Breast epithelium (tissue), 3 donors: ENCODE results near the gene SCUBE2.

Experiments used
- POLR2A ChIP-seq: fragments of 450-650 bp; IDR thresholded peaks from one replicate; pipeline ENCODE4 v1.6.1; 2016; ENCODE audit warnings: antibody characterized with exemption, mild to moderate bottlenecking, moderate library complexity
- TF ChIP-seq, protein P1 (sequence below), 3 donors: fragments of 450-650 bp; IDR thresholded peaks; one replicate each; pipeline ENCODE4 v1.5.1; 2016 to 2017; ENCODE audit warnings: antibody characterized with exemption in 3 of 3, mild to moderate bottlenecking in 3 of 3, moderate library complexity in 3 of 3

- no peak for TF ChIP-seq POLR2A
- TF ChIP-seq, protein P1, sequence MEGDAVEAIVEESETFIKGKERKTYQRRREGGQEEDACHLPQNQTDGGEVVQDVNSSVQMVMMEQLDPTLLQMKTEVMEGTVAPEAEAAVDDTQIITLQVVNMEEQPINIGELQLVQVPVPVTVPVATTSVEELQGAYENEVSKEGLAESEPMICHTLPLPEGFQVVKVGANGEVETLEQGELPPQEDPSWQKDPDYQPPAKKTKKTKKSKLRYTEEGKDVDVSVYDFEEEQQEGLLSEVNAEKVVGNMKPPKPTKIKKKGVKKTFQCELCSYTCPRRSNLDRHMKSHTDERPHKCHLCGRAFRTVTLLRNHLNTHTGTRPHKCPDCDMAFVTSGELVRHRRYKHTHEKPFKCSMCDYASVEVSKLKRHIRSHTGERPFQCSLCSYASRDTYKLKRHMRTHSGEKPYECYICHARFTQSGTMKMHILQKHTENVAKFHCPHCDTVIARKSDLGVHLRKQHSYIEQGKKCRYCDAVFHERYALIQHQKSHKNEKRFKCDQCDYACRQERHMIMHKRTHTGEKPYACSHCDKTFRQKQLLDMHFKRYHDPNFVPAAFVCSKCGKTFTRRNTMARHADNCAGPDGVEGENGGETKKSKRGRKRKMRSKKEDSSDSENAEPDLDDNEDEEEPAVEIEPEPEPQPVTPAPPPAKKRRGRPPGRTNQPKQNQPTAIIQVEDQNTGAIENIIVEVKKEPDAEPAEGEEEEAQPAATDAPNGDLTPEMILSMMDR (IDR thresholded peaks at IDR 0.05), result no peak
Observed at GRCh38 chr11:9041747-9042146, 49.7 kb downstream of the SCUBE2 start.
